Erythroblast (primary cell): ENCODE results near the gene JAZF1.

ENCODE experiments used
- GATA1 ChIP-seq: IDR thresholded peaks from 2 replicates; pipeline ENCODE4 v1.6.1; 2011; ENCODE audit warnings: low read depth, mild to moderate bottlenecking, control low read depth, low read length, moderate library complexity
- POLR2A ChIP-seq: IDR thresholded peaks from 2 replicates; pipeline ENCODE4 v1.6.1; 2011; ENCODE audit warnings: mild to moderate bottlenecking, low read length

- TF ChIP-seq POLR2A (no peak), GATA1 (no peak)
Measured at GRCh38 chr7:28002638-28003037, 178.0 kb downstream of the JAZF1 start.
